HCT116 (cell line): Measurements from ENCODE around the gene MGAT4A. TPM values are rescaled to one million over a fixed set of nuclear protein-coding genes. Genes with fewer than 3 reads are reported as not detected.

Experiments used
- ATAC-seq: fragments of 200-7000 bp; cut with Tn5 transposase; 2 replicates; pipeline ENCODE4 v1.9.1; 2020; ENCODE audit warnings: mild to moderate bottlenecking, moderate library complexity
- BruUV-seq: library from RNA; stranded (reverse); fragments of 400-500 nt; replicated peaks from 2 replicates; lab custom pipeline; 2021; lab: Mats Ljungman, UMichigan
- CTCF ChIA-PET: fragments of 300-600 bp; sonication (Branson Sonifier 250); formaldehyde crosslinking; loops from one replicate; lab custom pipeline; 2021; ENCODE audit warnings: antibody characterized with exemption; lab: Charles Lee
- POLR2A ChIA-PET: fragments of 300-600, 350-600 bp; sonication (Branson Sonifier 250); formaldehyde crosslinking; loops from one replicate; lab custom pipeline; 2021; ENCODE audit warnings: antibody characterized with exemption; lab: Charles Lee
- RAD21 ChIA-PET, 2 experiments: fragments of 300-600 bp; sonication (Branson Sonifier 250); formaldehyde crosslinking; loops; one replicate each; lab custom pipeline; 2023; ENCODE audit warnings: low total read pairs in 2 of 2; ENCODE audit not compliant: uncharacterized antibody in 2 of 2, unreplicated experiment in 2 of 2, low non-redundant PET in 1 of 2; lab: Charles Lee
- DNase-seq: peaks from one replicate; pipeline ENCODE4 v3.0.0-alpha.2; 2010; ENCODE audit warnings: low read depth, low spot score
- H2AFZ ChIP-seq: fragments of 200-600 bp; shearing (Covaris generic), sonication (generic); 2 replicates; pipeline ENCODE4 v1.6.1; 2017; ENCODE audit warnings: low read depth, mixed run types, mixed read lengths, antibody characterized with exemption, low read length; ENCODE audit not compliant: poor library complexity, severe bottlenecking
- H3K27ac ChIP-seq: 2 replicates; pipeline ENCODE4 v1.5.1; 2012; ENCODE audit warnings: low read depth, low read length
- H3K27me3 ChIP-seq: fragments of 200-600 bp; sonication (generic); 2 replicates; pipeline ENCODE4 v1.6.1; 2016; ENCODE audit warnings: mixed run types, low read length, mixed read lengths; ENCODE audit not compliant: insufficient read depth
- H3K36me3 ChIP-seq, 2 experiments: fragments of 200-500 bp in 1 of 2; fragments of 200-600 bp in 1 of 2; sonication (Bioruptor generic) in 1 of 2; sonication (generic) in 1 of 2; 2 replicates each; pipeline versions ENCODE4 v1.5.1 to v1.6.1; 2014 to 2016; ENCODE audit warnings: low read length in 2 of 2, inconsistent platforms in 1 of 2, mixed read lengths in 1 of 2, mixed run types in 1 of 2; ENCODE audit not compliant: insufficient read depth in 2 of 2, control insufficient read depth in 1 of 2
- H3K4me1 ChIP-seq, 2 experiments: fragments of 200-600 bp in 1 of 2; sonication (generic) in 1 of 2; 2 replicates each; pipeline versions ENCODE4 v1.5.1 to v1.6.1; 2012 to 2017; ENCODE audit warnings: low read length in 2 of 2, inconsistent platforms in 1 of 2, mild to moderate bottlenecking in 1 of 2, mixed read lengths in 1 of 2, mixed run types in 1 of 2, moderate library complexity in 1 of 2; ENCODE audit not compliant: insufficient read depth in 2 of 2, control insufficient read depth in 1 of 2
- H3K4me2 ChIP-seq: fragments of 200-600 bp; sonication (generic); 2 replicates; pipeline ENCODE4 v1.6.1; 2017; ENCODE audit warnings: mixed run types, low read length, mixed read lengths
- H3K4me3 ChIP-seq, 2 experiments: fragments of 200-600 bp in 1 of 2; sonication (generic) in 1 of 2; replicated peaks in 1 of 2; 2 replicates each; pipeline ENCODE4 v1.5.1; 2011 to 2016; ENCODE audit warnings: low read length in 2 of 2, control low read depth in 1 of 2, low read depth in 1 of 2, mild to moderate bottlenecking in 1 of 2, mixed read lengths in 1 of 2, mixed run types in 1 of 2
- H3K79me2 ChIP-seq: fragments of 200-600 bp; sonication (generic); 2 replicates; pipeline ENCODE4 v1.6.1; 2017; ENCODE audit warnings: mild to moderate bottlenecking, mixed run types, low read length, moderate library complexity, mixed read lengths; ENCODE audit not compliant: insufficient read depth
- H3K9ac ChIP-seq: fragments of 200-600 bp; sonication (generic); 2 replicates; pipeline ENCODE4 v1.6.1; 2016; ENCODE audit warnings: low read length, mixed read lengths
- H3K9me2 ChIP-seq: fragments of 200-600 bp; sonication (generic), shearing (Covaris generic); 2 replicates; pipeline ENCODE4 v1.6.1; 2017; ENCODE audit warnings: mixed run types, mild to moderate bottlenecking, moderate library complexity; ENCODE audit not compliant: insufficient read depth
- H3K9me3 ChIP-seq, 2 experiments: fragments of 200-500 bp in 1 of 2; fragments of 200-600 bp in 1 of 2; sonication (Bioruptor generic) in 1 of 2; sonication (generic) in 1 of 2; 2 replicates each; pipeline ENCODE4 v1.6.1; 2014 to 2017; ENCODE audit warnings: low read length in 2 of 2, mixed read lengths in 2 of 2, inconsistent platforms in 1 of 2, low read depth in 1 of 2, mild to moderate bottlenecking in 1 of 2, mixed run types in 1 of 2, moderate library complexity in 1 of 2; ENCODE audit not compliant: control insufficient read depth in 1 of 2, insufficient read depth in 1 of 2
- H4K20me1 ChIP-seq: fragments of 200-600 bp; sonication (generic), shearing (Covaris generic); 2 replicates; pipeline ENCODE4 v1.6.1; 2017; ENCODE audit warnings: mixed run types, mild to moderate bottlenecking, moderate library complexity; ENCODE audit not compliant: insufficient read depth
- CBX3 ChIP-seq: IDR thresholded peaks from 2 replicates; pipeline ENCODE4 v1.6.1; 2012; ENCODE audit warnings: low read depth
- CEBPB ChIP-seq: IDR thresholded peaks from 2 replicates; pipeline ENCODE4 v1.6.1; 2012; ENCODE audit warnings: low read depth
- EZH2 ChIP-seq: fragments of 200-600 bp; sonication (generic); IDR thresholded peaks from 2 replicates; pipeline ENCODE4 v1.6.1; 2017; ENCODE audit warnings: antibody characterized with exemption, mixed run types
- EZH2phosphoT487 ChIP-seq: fragments of 200-600 bp; IDR thresholded peaks from 2 replicates; pipeline ENCODE4 v1.6.1; 2018; ENCODE audit warnings: antibody characterized with exemption, borderline replicate concordance
- FOSL1 ChIP-seq: IDR thresholded peaks from 2 replicates; pipeline ENCODE4 v1.6.1; 2012; ENCODE audit warnings: low read depth
- POLR2AphosphoS5 ChIP-seq: IDR thresholded peaks from 2 replicates; pipeline ENCODE4 v1.6.1; 2011; ENCODE audit warnings: mild to moderate bottlenecking, low read depth, low read length, moderate library complexity
- RAD21 ChIP-seq: IDR thresholded peaks from 2 replicates; pipeline ENCODE4 v1.6.1; 2012; ENCODE audit warnings: low read depth, mild to moderate bottlenecking
- SIN3A ChIP-seq: IDR thresholded peaks from 2 replicates; pipeline ENCODE4 v1.6.1; 2012; ENCODE audit warnings: low read depth
- SP1 ChIP-seq: IDR thresholded peaks from 2 replicates; pipeline ENCODE4 v1.6.1; 2012; ENCODE audit warnings: low read depth
- SRF ChIP-seq: IDR thresholded peaks from 2 replicates; pipeline ENCODE4 v1.6.1; 2012; ENCODE audit warnings: low read depth
- TCF7L2 ChIP-seq: IDR thresholded peaks from 2 replicates; pipeline ENCODE4 v1.7.0; 2011; ENCODE audit warnings: borderline replicate concordance, inconsistent platforms; ENCODE audit not compliant: insufficient read depth, insufficient read length; ENCODE audit errors: extremely low read depth
- YY1 ChIP-seq: IDR thresholded peaks from 2 replicates; pipeline ENCODE4 v1.6.1; 2011; ENCODE audit warnings: low read length, low read depth, moderate library complexity, mild to moderate bottlenecking; ENCODE audit not compliant: insufficient replicate concordance; ENCODE audit errors: extremely low read depth
- ZFX ChIP-seq: fragments of 450-650 bp; IDR thresholded peaks from 2 replicates; pipeline ENCODE4 v1.6.1; 2017
- ZNF274 ChIP-seq: fragments of 200-500 bp; sonication (Bioruptor generic); IDR thresholded peaks from 2 replicates; pipeline ENCODE4 v1.6.1; 2014; ENCODE audit warnings: mild to moderate bottlenecking, low read depth, low read length, inconsistent platforms
- intact Hi-C: fragments of 100-400 bp; cut with micrococcal nuclease; formaldehyde crosslinking; loops from 2 replicates; pipeline ENCODE4 v1.10.0; 2022
- total RNA-seq: library from RNA; stranded (reverse); gene quantifications from one replicate; pipeline ENCODE4 v1.2.1, GENCODE V29; 2021; ENCODE audit not compliant: unreplicated experiment
- TF ChIP-seq, protein P1 (sequence below): IDR thresholded peaks from 2 replicates; pipeline ENCODE4 v1.6.1; 2012; ENCODE audit warnings: low read depth
- TF ChIP-seq, protein P2 (sequence below): IDR thresholded peaks from 2 replicates; pipeline ENCODE4 v1.6.1; 2012
- TF ChIP-seq, protein P3 (sequence below): IDR thresholded peaks from 2 replicates; pipeline ENCODE4 v1.6.1; 2012
- TF ChIP-seq, protein P4 (sequence below): IDR thresholded peaks from 2 replicates; pipeline ENCODE4 v1.6.1; 2011; ENCODE audit warnings: mild to moderate bottlenecking, low read length, moderate library complexity; ENCODE audit not compliant: insufficient replicate concordance; ENCODE audit errors: extremely low read depth
- TF ChIP-seq, protein P5 (sequence below), 3 experiments: fragments of 200-600 bp in 1 of 3; sonication (generic) in 1 of 3; IDR thresholded peaks in 2 of 3; conservative IDR thresholded peaks in 1 of 3; 2 replicates each; pipeline ENCODE4 v1.5.1; 2012 to 2017; ENCODE audit warnings: low read depth in 2 of 3, low read length in 2 of 3, antibody characterized with exemption in 1 of 3, borderline replicate concordance in 1 of 3, control low read depth in 1 of 3, mild to moderate bottlenecking in 1 of 3, mixed read lengths in 1 of 3, mixed run types in 1 of 3, moderate library complexity in 1 of 3; ENCODE audit not compliant: insufficient read depth in 1 of 3

Gene MGAT4A
- total RNA-seq, 1 experiment from 2014 or later: 10.2 TPM

DNA sequence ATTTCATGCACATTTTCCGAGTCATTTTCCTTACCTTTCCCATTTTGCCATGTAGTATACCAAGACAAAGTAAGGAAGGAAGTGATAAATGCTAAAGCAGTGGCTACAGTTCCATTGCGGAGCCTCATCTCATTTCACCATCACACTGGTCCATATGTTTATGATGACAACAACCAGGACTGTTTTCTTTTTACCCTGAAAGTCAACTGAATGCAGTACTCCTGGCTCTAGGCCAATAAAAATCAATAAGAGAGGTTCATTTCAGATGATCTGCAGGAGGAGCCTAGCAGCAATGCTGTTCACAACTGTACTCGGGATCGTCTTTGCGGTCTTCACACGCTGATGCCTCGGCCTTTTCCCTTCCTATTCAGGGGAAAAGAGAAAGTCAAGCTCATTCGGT lies 4.7 kb downstream of the MGAT4A start (continued):
- TF ChIP-seq, protein P1, sequence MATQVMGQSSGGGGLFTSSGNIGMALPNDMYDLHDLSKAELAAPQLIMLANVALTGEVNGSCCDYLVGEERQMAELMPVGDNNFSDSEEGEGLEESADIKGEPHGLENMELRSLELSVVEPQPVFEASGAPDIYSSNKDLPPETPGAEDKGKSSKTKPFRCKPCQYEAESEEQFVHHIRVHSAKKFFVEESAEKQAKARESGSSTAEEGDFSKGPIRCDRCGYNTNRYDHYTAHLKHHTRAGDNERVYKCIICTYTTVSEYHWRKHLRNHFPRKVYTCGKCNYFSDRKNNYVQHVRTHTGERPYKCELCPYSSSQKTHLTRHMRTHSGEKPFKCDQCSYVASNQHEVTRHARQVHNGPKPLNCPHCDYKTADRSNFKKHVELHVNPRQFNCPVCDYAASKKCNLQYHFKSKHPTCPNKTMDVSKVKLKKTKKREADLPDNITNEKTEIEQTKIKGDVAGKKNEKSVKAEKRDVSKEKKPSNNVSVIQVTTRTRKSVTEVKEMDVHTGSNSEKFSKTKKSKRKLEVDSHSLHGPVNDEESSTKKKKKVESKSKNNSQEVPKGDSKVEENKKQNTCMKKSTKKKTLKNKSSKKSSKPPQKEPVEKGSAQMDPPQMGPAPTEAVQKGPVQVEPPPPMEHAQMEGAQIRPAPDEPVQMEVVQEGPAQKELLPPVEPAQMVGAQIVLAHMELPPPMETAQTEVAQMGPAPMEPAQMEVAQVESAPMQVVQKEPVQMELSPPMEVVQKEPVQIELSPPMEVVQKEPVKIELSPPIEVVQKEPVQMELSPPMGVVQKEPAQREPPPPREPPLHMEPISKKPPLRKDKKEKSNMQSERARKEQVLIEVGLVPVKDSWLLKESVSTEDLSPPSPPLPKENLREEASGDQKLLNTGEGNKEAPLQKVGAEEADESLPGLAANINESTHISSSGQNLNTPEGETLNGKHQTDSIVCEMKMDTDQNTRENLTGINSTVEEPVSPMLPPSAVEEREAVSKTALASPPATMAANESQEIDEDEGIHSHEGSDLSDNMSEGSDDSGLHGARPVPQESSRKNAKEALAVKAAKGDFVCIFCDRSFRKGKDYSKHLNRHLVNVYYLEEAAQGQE: no peak
- no peak for TF ChIP-seq RAD21
- TF ChIP-seq, protein P2, sequence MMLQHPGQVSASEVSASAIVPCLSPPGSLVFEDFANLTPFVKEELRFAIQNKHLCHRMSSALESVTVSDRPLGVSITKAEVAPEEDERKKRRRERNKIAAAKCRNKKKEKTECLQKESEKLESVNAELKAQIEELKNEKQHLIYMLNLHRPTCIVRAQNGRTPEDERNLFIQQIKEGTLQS: no peak
- TF ChIP-seq ZFX: no peak
- TF ChIP-seq TCF7L2: no peak
- TF ChIP-seq CBX3: no peak
- TF ChIP-seq POLR2AphosphoS5: no peak
- no peak for TF ChIP-seq SRF

DNA sequence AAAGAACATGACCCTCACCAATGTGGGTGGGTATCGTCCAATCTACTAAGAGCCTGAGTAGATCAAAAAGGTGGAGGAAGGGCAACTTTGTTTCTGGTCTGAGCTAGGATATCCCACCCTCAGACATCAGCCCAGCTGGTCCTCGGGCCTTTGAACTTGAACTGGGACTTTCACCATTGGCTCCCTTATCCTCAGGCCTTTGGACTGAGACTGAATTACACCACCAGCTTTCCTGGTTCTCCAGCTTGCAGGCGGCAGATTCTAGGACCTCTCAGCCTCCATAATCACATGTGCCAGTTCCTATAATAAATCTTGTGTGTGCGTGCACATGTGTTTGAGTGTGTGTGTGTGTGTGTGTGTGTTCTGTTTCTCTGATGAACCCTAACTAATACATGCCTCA lies 10.6 kb downstream of the MGAT4A start:
- Histone ChIP-seq H3K27ac (no peak overlapping the region), H2AFZ (no peak overlapping the region), H3K4me1 (no peaks in the 10 kb centered on the region), H3K36me3 (no peaks in the 10 kb centered on the region), H3K4me3 (no peak overlapping the region), H3K4me2 (no peak overlapping the region), H3K9me2 (no peaks in the 10 kb centered on the region), H3K9me3 (no peaks in the 10 kb centered on the region), H3K79me2 (no peaks in the 10 kb centered on the region), H3K27me3 (no peaks in the 10 kb centered on the region), H3K9ac (no peak overlapping the region), H4K20me1 (no peaks in the 10 kb centered on the region)
- no peak for ATAC-seq
- RAD21 ChIA-PET: no interaction called here
- DNase-seq: no peak
- no TSS peak for BruUV-seq
- POLR2A ChIA-PET: no interaction called here
- intact Hi-C loops: no loop called here
- CTCF ChIA-PET: no interaction called here
- TF ChIP-seq YY1: no peak
- TF ChIP-seq, protein P3, sequence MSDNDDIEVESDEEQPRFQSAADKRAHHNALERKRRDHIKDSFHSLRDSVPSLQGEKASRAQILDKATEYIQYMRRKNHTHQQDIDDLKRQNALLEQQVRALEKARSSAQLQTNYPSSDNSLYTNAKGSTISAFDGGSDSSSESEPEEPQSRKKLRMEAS: no peak
- TF ChIP-seq, protein P4, sequence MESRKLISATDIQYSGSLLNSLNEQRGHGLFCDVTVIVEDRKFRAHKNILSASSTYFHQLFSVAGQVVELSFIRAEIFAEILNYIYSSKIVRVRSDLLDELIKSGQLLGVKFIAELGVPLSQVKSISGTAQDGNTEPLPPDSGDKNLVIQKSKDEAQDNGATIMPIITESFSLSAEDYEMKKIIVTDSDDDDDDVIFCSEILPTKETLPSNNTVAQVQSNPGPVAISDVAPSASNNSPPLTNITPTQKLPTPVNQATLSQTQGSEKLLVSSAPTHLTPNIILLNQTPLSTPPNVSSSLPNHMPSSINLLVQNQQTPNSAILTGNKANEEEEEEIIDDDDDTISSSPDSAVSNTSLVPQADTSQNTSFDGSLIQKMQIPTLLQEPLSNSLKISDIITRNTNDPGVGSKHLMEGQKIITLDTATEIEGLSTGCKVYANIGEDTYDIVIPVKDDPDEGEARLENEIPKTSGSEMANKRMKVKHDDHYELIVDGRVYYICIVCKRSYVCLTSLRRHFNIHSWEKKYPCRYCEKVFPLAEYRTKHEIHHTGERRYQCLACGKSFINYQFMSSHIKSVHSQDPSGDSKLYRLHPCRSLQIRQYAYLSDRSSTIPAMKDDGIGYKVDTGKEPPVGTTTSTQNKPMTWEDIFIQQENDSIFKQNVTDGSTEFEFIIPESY: no peak
- TF ChIP-seq SIN3A: no peak
- no peak for TF ChIP-seq RAD21
- TF ChIP-seq EZH2: no peak
- no peak for TF ChIP-seq EZH2phosphoT487
- TF ChIP-seq SP1: no peak
- no peak for TF ChIP-seq CBX3
- TF ChIP-seq FOSL1: no peak
- no peak for TF ChIP-seq TCF7L2
- TF ChIP-seq ZNF274: no peak
- TF ChIP-seq, protein P5, sequence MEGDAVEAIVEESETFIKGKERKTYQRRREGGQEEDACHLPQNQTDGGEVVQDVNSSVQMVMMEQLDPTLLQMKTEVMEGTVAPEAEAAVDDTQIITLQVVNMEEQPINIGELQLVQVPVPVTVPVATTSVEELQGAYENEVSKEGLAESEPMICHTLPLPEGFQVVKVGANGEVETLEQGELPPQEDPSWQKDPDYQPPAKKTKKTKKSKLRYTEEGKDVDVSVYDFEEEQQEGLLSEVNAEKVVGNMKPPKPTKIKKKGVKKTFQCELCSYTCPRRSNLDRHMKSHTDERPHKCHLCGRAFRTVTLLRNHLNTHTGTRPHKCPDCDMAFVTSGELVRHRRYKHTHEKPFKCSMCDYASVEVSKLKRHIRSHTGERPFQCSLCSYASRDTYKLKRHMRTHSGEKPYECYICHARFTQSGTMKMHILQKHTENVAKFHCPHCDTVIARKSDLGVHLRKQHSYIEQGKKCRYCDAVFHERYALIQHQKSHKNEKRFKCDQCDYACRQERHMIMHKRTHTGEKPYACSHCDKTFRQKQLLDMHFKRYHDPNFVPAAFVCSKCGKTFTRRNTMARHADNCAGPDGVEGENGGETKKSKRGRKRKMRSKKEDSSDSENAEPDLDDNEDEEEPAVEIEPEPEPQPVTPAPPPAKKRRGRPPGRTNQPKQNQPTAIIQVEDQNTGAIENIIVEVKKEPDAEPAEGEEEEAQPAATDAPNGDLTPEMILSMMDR (IDR thresholded peaks at IDR 0.05 in 2 of 3, conservative IDR thresholded peaks at IDR 0.05 in 1 of 3; ENCODE audit: borderline replicate concordance in 1 of 3, insufficient read depth in 1 of 3, low read depth in 2 of 3, low read length in 2 of 3): no peak
- no peak for TF ChIP-seq CEBPB
